Stimulated activated CD4-positive, alpha-beta T cell treated with anti-CD3 and anti-CD28 coated beads, Interleukin-4, amount 100 ng/mL, for 1 hour (primary cell): ENCODE measurements around the gene WASF3.

Experiments
- DNase-seq: peaks from one replicate; pipeline ENCODE4 v3.0.0-alpha.2; 2020

WASF3 gene

GRCh38 chr13:26688980-26689379 lies 131.5 kb downstream of the WASF3 start:
- no peak for DNase-seq

DNA sequence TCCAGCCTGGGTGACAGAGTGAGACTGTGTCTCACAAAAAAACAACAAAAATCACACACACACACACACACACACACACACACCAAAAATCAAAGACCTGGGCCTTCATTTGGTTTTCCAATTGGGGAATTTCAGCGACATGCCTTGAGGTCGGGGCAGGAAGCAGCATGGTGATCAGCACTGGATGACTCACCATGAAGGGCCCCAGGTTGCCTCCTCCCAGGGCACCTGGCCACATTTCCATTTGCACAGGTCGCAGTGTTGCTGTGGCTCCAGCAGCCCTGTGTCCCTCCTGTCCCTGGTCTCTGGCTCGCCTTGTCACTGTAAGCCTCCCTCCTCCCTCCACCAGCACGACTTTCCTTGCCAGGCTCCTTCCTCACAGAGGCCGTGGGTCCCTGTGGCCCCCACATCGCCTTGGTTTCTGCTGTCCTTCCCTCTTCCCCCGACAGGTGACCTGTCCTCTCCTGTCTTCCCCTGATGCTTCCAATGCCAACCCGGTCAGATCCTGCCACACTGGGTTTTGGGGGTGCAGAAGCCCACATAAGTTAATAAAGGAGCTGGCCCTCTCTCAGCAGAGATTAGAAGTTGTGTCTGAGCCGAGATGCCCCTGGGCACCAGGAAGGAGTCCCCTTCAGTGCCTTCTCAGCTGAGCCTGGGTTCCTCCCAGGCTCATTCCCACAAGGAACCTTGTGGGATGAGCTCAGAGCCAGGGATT lies 136.4 kb downstream of the WASF3 start:
- no peak for DNase-seq

DNA sequence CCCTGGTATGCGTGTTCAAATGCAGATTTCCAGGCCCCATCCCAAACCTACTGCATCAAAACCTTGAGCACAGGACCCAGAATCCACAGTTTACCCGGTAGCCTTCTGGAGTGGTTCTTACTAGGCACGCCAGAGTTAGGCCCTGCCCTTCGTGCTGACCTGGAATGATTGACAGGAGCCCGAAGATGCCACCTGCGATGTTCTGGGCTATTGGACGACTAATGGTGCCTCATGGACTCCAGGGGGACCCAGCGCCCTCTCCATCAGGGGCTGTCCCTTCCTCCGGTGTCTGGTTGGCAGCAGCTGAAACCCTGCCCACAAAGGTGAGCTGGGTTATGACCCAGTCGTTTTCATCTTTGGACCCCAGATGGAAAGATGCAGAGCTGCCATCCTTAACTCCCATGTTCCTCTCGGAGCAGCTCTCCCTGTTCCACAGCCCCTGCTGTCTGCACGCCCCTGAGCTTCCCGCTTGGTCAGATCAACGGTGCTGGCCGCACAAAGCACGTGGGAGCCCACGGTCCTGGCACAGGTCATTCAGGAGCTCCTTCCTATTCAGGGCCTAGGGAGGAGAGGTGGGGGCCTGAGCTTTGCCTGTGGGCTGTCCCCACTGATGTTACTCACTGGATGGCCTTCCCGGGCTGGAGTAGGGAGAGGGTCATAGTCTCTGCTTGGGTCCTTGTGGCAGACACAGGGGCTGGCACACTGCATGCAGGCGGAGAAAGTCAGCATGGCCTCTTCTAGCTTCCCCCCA lies 137.3 kb downstream of the WASF3 start:
- no peak for DNase-seq

DNA sequence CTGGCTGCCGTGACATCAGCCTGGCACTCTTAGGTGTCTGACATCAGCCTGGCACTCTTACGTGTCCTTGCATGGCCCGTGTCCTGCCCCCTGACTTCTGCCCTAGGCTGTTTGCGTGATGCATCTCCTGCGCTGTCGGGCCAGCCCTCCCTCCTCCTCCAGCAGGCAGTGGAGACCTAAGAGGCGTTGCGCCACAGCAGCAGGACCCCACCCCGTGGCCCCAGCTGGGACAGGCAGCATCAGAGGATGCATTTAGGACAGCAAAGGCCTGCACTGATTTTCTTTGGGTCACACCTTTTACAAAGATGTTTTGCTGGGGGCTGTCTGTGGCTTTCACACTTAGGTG lies 137.8 kb downstream of the WASF3 start:
- no peak for DNase-seq

DNA sequence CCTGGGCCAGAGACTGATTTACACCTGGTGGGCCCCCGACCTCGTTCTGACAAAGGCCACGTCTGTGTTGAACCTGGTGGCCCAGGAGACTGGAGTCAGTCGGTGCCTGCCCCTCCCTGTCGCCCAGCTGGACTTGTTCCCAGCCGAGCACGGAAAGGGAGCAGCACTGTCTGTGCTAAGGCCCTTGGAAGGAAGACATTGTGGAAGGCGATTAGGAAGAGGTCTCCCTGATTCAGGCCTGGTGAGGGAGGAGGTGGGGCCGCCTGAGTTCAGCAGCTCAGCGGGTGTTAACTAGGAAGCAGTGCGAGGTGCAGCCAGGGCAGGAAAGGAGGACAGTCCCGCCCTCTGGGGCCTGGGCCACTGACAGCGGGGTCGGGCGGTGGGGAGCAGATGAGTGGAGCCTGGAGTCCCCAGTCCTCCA lies 138.4 kb downstream of the WASF3 start:
- DNase-seq = no peak

GRCh38 chr13:26697069-26697955 lies 139.8 kb downstream of the WASF3 start:
- DNase-seq = no peak

GRCh38 chr13:26698392-26699196 lies 141.1 kb downstream of the WASF3 start:
- DNase-seq = peak; percentile 80

GRCh38 chr13:26699197-26699490 lies 141.7 kb downstream of the WASF3 start:
- no peak for DNase-seq

DNA sequence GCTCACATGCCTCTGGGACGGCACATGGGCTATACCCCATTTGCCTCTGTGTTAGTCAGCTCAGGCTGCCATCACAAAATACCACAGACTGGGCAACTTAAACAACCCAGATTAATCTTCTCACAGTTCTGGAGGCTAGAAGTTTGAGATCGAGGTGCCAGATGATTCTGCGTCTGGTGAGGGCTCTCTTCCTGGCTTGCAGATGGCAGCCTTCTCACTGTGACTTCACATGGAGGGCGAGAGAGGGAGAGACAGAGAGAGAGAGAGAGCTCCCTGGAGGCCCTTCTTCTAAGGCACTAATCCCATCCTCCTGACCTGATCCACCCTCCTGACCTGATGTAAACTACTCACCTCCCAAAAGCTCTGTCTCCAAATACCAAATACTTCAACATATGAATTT lies 148.1 kb downstream of the WASF3 start:
- no peak for DNase-seq

DNA sequence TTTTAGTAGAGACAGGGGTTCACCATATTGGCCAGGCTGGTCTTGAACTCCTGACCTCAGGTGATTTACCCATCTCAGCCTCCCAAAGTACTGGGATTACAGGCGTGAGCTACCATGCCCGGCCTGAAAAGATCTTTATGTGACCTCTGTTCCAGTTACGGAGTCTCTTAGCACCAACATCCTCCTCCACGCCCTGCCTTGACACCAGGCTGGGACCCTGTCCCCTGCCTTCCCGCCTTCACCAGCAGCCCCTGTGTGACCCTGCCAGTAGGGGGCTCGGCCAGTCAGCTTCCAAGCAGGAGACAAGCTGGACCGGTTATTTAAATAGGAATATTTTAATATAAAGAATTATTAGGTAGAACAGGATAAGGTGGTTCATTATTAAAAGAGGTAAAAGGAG lies 148.9 kb downstream of the WASF3 start:
- no peak for DNase-seq

- no peak for DNase-seq
These were observed 149.9 kb downstream of the WASF3 start for GRCh38 chr13:26707122-26708006.

- no peak for DNase-seq
These were observed 150.5 kb downstream of the WASF3 start for GRCh38 chr13:26708007-26708297.

GRCh38 chr13:26709461-26709860 lies 152.0 kb downstream of the WASF3 start:
- no peak for DNase-seq

DNA sequence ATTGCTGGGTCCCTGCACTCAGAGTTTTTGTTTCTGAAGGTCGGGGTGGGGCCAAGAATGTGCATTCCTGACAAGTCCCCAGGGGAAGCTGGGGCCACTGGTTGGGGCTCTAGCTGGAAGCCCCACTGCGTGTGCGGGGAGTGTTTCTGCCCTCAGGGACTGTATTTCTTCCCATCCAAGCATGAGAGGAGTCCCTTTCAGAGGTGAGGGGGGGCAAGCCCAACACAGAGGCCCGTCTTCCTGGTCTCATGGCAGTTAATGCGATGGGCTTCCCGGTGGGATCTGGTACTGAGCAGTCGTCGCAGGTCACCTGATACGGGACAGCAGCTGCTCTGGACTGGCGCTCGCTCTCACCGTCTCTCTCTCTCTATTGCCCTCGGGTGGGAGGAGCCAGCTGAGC lies 152.7 kb downstream of the WASF3 start:
- no peak for DNase-seq

- no peak for DNase-seq
These were observed 153.7 kb downstream of the WASF3 start for GRCh38 chr13:26711211-26711610.

- no peak for DNase-seq
These were observed 155.9 kb downstream of the WASF3 start for GRCh38 chr13:26713341-26713740.

DNA sequence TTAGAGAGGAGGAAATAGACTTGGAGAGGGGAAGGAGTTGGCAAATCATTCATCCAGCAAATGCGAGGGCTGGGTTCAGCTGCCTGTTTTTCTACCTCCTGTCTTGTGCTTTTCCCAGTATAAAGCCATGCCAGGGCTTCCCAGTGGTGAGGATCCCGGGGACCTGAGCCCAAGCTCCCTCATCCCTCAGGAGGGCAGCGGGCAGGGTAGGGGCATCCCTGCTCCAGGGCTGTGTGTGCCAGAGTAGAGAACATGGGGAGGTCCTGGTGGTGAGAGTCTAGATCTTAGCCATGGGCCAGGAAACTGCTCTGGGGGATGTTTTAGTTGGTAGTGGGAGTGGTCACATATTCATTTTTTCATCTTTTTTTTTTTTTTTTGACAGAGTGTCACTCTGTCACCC lies 159.5 kb downstream of the WASF3 start:
- no peak for DNase-seq

DNA sequence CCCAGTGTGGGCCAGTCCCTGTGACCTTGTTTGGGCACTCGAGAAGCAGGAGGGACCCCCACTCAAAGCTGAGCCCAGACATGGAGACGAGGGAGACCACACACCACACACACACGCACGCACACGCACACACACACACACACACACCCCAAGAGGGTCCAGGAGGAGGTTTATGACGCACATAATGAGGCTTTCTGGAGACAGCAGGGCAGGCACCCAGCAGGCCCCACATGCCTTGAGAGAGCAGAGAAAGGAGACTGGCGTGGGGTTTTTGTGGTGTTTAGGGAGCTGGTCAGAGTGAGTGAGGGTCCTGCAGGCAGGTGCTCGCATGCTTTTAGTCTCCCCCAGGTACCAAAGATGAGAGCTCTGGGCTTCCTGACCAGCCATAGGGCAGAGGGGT lies 160.7 kb downstream of the WASF3 start:
- no peak for DNase-seq

GRCh38 chr13:26718872-26719271 lies 161.4 kb downstream of the WASF3 start:
- DNase-seq = no peak

GRCh38 chr13:26719356-26719945 lies 162.0 kb downstream of the WASF3 start:
- no peak for DNase-seq

GRCh38 chr13:26721251-26722121 lies 164.0 kb downstream of the WASF3 start:
- peak; percentile 16 for DNase-seq
